ENCODE results near the gene USO1. TPM values are rescaled to one million over a fixed set of nuclear protein-coding genes. Genes with fewer than 3 reads are reported as not detected.

Gene USO1
- total RNA-seq, 1 donor from 2014 or later: 89.5 TPM

GRCh38 chr4:75830906-75831305 is 106.5 kb downstream of the USO1 start:
- no peaks in the 10 kb centered on the region for H3K36me3 ChIP-seq (ENCODE audit: control insufficient read depth, insufficient read depth, low read length)
- FAIRE-seq (no peak), DNase-seq (ENCODE audit: low read depth) (no peak)
- H3K4me3 ChIP-seq (ENCODE audit: low read depth, low read length): no peak overlapping the region
- no peaks in the 10 kb centered on the region for H3K27me3 ChIP-seq (ENCODE audit: control insufficient read depth, insufficient read depth, low read length)
- TF ChIP-seq CTCF (IDR thresholded peaks at IDR 0.05; ENCODE audit: insufficient read depth, low read length, severe bottlenecking): no peak

GRCh38 chr4:75831856-75832405 is 107.6 kb downstream of the USO1 start:
- H3K4me3 ChIP-seq (ENCODE audit: low read depth, low read length): no peak overlapping the region
- no peaks in the 10 kb centered on the region for H3K36me3 ChIP-seq (ENCODE audit: control insufficient read depth, insufficient read depth, low read length)
- no peaks in the 10 kb centered on the region for H3K27me3 ChIP-seq (ENCODE audit: control insufficient read depth, insufficient read depth, low read length)
- TF ChIP-seq CTCF (IDR thresholded peaks at IDR 0.05; ENCODE audit: insufficient read depth, low read length, severe bottlenecking): no peak
- FAIRE-seq: no peak
- no peak for DNase-seq (ENCODE audit: low read depth)

- DNase-seq (ENCODE audit: low read depth) (no peak), FAIRE-seq (no peak)
- Histone ChIP-seq H3K4me3 (ENCODE audit: low read depth, low read length) (no peak overlapping the region), H3K36me3 (ENCODE audit: control insufficient read depth, insufficient read depth, low read length) (no peaks in the 10 kb centered on the region), H3K27me3 (ENCODE audit: control insufficient read depth, insufficient read depth, low read length) (no peaks in the 10 kb centered on the region)
- TF ChIP-seq CTCF (IDR thresholded peaks at IDR 0.05; ENCODE audit: insufficient read depth, low read length, severe bottlenecking): no peak
Measured at GRCh38 chr4:75834095-75834771, 109.9 kb downstream of the USO1 start.

GRCh38 chr4:75834772-75835154 is 110.4 kb downstream of the USO1 start:
- FAIRE-seq (no peak), DNase-seq (ENCODE audit: low read depth) (no peak)
- Histone ChIP-seq H3K27me3 (ENCODE audit: control insufficient read depth, insufficient read depth, low read length) (no peaks in the 10 kb centered on the region), H3K4me3 (ENCODE audit: low read depth, low read length) (no peak overlapping the region), H3K36me3 (ENCODE audit: control insufficient read depth, insufficient read depth, low read length) (no peaks in the 10 kb centered on the region)
- TF ChIP-seq CTCF (IDR thresholded peaks at IDR 0.05; ENCODE audit: insufficient read depth, low read length, severe bottlenecking): no peak

- Histone ChIP-seq H3K4me3 (ENCODE audit: low read depth, low read length) (no peak overlapping the region), H3K27me3 (ENCODE audit: control insufficient read depth, insufficient read depth, low read length) (no peaks in the 10 kb centered on the region), H3K36me3 (ENCODE audit: control insufficient read depth, insufficient read depth, low read length) (no peaks in the 10 kb centered on the region)
- FAIRE-seq (no peak), DNase-seq (ENCODE audit: low read depth) (no peak)
- TF ChIP-seq CTCF (IDR thresholded peaks at IDR 0.05; ENCODE audit: insufficient read depth, low read length, severe bottlenecking): no peak
Measured at GRCh38 chr4:75841641-75842520, 117.5 kb downstream of the USO1 start.
